Measurements from ENCODE around the gene PIK3R3.
"Not testable (repeated sequence)": the region's sequence is repeated elsewhere in the genome, so short reads cannot be mapped to it uniquely, and the experiment has no call there.

The PIK3R3 gene

DNA sequence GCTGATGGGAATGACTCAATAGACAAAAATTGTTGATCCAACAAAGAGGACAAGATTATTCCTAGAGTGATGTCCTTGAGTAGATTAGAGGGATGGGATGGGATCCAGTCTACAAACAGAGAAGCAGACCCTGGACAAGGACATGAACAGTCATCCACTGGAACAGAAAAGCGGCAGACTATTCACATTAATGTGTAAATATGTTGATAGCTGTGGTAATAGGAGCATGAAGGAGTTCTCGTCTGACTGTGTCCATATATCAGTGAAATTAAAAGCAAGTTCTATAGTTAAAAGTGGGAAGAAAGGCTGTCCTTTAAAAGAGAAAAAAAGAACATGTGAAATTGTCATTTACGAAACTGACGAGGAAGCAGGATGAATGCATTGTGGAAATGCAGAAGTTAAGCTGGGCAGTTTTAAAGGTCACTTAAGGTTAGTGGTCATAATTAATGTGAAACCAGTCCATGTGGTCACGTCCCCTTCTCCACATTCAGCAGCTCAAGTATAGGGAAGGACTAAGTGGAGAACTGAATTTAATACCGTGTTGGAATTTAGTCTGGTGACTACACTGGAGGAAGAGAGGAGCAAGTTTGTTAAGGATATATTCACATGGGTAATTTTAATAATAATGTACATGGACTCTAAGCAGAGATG lies 62.1 kb downstream of the PIK3R3 start:
- H3K4me1 ChIP-seq (ENCODE audit: control insufficient read depth in 2 of 2, insufficient read depth in 2 of 2, low read length in 2 of 2), result no peaks in the 10 kb centered on the region
- H3K36me3 ChIP-seq (ENCODE audit: control insufficient read depth in 2 of 2, insufficient read depth in 2 of 2, low read length in 2 of 2), result no peaks in the 10 kb centered on the region
- no peak overlapping the region for H3K27ac ChIP-seq (ENCODE audit: low read depth in 2 of 2, low read length in 2 of 2)
- H3K27me3 ChIP-seq (ENCODE audit: control insufficient read depth in 2 of 2, insufficient read depth in 2 of 2, low read length in 2 of 2), result no peaks in the 10 kb centered on the region
- H3K9ac ChIP-seq (ENCODE audit: low read depth in 1 of 2, low read length in 2 of 2), result no peak overlapping the region
- H3K4me3 ChIP-seq (ENCODE audit: low read length in 2 of 2), result no peak overlapping the region
- no peaks in the 10 kb centered on the region for H3K9me3 ChIP-seq (ENCODE audit: control insufficient read depth in 2 of 2, low read length in 2 of 2)

DNA sequence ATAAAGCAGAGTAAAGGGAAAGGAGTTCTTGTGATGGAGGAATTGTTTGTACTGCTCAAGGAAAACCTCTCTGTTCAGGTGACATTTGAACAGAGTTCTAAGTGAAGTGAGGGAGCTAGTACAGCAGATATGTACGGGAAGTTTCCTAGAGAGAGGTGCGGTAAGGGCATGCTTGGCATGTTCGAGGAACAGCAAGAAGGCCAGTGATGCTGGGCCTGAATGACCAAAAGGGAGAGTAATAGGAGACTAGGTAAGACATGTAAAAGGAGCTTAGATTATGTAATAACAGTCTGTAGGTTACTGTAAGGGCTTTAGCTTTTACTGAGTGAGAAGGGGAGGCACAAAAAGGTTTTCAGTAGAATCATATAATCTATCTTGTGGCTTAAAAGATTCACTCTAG lies 63.9 kb downstream of the PIK3R3 start:
- no peaks in the 10 kb centered on the region for H3K27me3 ChIP-seq (ENCODE audit: control insufficient read depth in 2 of 2, insufficient read depth in 2 of 2, low read length in 2 of 2)
- H3K27ac ChIP-seq (ENCODE audit: low read depth in 2 of 2, low read length in 2 of 2), result no peak overlapping the region
- no peaks in the 10 kb centered on the region for H3K9me3 ChIP-seq (ENCODE audit: control insufficient read depth in 2 of 2, low read length in 2 of 2)
- H3K4me3 ChIP-seq (ENCODE audit: low read length in 2 of 2), result no peak overlapping the region
- H3K36me3 ChIP-seq (ENCODE audit: control insufficient read depth in 2 of 2, insufficient read depth in 2 of 2, low read length in 2 of 2), result no peaks in the 10 kb centered on the region
- no peaks in the 10 kb centered on the region for H3K4me1 ChIP-seq (ENCODE audit: control insufficient read depth in 2 of 2, insufficient read depth in 2 of 2, low read length in 2 of 2)
- no peak overlapping the region for H3K9ac ChIP-seq (ENCODE audit: low read depth in 1 of 2, low read length in 2 of 2)

DNA sequence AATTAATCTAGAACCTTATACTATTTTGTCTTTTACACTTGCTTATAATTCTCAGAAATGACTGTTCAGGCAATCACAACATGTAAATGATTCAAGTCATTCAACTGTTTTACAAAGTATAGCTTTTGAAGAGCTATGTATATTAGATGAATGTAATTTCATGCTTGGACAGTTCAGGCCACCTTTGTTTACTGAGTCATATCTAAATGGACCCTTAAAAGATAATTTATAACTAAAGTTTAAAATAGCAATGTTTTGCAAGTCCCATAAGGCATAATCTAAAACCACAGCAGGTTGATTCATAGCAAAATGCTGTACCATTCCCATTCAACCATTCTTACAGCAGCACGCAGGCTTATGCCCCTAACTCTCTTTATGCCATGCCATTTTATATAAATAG lies 64.8 kb downstream of the PIK3R3 start:
- H3K9me3 ChIP-seq (ENCODE audit: control insufficient read depth in 2 of 2, low read length in 2 of 2), result no peaks in the 10 kb centered on the region
- no peak overlapping the region for H3K27ac ChIP-seq (ENCODE audit: low read depth in 2 of 2, low read length in 2 of 2)
- H3K4me3 ChIP-seq (ENCODE audit: low read length in 2 of 2), result no peak overlapping the region
- no peak overlapping the region for H3K9ac ChIP-seq (ENCODE audit: low read depth in 1 of 2, low read length in 2 of 2)
- no peaks in the 10 kb centered on the region for H3K27me3 ChIP-seq (ENCODE audit: control insufficient read depth in 2 of 2, insufficient read depth in 2 of 2, low read length in 2 of 2)
- H3K36me3 ChIP-seq (ENCODE audit: control insufficient read depth in 2 of 2, insufficient read depth in 2 of 2, low read length in 2 of 2), result no peaks in the 10 kb centered on the region
- no peaks in the 10 kb centered on the region for H3K4me1 ChIP-seq (ENCODE audit: control insufficient read depth in 2 of 2, insufficient read depth in 2 of 2, low read length in 2 of 2)

DNA sequence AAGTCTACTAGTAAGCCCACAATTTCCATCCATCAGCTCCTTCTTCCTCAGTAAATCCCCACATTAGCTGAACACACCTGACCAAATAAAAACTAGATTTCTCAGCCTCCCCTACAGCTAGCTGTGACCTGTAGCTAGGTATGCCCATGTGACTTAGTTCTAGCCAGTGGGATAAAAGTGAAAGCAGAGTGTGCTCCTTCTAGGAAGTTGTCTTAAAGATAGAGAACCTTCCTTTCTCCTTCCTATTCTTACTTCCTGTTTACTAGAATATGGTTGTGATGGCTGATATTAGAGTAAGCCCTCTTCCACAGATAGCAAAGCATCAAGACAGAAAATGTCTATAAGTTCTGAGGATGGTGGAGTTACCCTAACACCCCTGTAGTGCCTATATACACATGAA lies 67.0 kb downstream of the PIK3R3 start:
- H3K27ac ChIP-seq (ENCODE audit: low read depth in 2 of 2, low read length in 2 of 2), result no peak overlapping the region
- no peaks in the 10 kb centered on the region for H3K9me3 ChIP-seq (ENCODE audit: control insufficient read depth in 2 of 2, low read length in 2 of 2)
- H3K9ac ChIP-seq (ENCODE audit: low read depth in 1 of 2, low read length in 2 of 2), result no peak overlapping the region
- H3K4me1 ChIP-seq (ENCODE audit: control insufficient read depth in 2 of 2, insufficient read depth in 2 of 2, low read length in 2 of 2), result no peaks in the 10 kb centered on the region
- H3K27me3 ChIP-seq (ENCODE audit: control insufficient read depth in 2 of 2, insufficient read depth in 2 of 2, low read length in 2 of 2), result no peaks in the 10 kb centered on the region
- H3K36me3 ChIP-seq (ENCODE audit: control insufficient read depth in 2 of 2, insufficient read depth in 2 of 2, low read length in 2 of 2), result no peaks in the 10 kb centered on the region
- H3K4me3 ChIP-seq (ENCODE audit: low read length in 2 of 2), result no peak overlapping the region

DNA sequence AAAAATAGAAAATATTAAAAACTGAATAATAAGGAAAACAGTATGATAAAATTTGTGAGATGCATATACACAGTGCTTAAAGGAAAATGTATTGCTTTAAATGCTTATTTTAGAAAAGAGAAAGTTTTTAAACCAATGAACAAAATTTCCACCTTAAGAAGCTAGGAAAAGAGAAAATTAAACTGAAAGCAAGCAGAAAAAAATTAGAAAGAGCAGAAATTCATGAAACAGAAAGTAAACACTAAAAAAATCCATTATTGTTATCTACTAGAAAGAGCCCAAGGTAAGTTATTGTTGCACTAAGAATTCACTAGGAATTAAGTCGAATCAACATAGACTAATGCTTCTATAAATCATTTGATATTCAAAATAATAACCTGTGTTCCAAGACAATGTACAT lies 67.7 kb downstream of the PIK3R3 start:
- no peak overlapping the region for H3K4me3 ChIP-seq (ENCODE audit: low read length in 2 of 2)
- no peaks in the 10 kb centered on the region for H3K27me3 ChIP-seq (ENCODE audit: control insufficient read depth in 2 of 2, insufficient read depth in 2 of 2, low read length in 2 of 2)
- H3K27ac ChIP-seq (ENCODE audit: low read depth in 2 of 2, low read length in 2 of 2), result no peak overlapping the region
- H3K9me3 ChIP-seq (ENCODE audit: control insufficient read depth in 2 of 2, low read length in 2 of 2), result no peaks in the 10 kb centered on the region
- H3K36me3 ChIP-seq (ENCODE audit: control insufficient read depth in 2 of 2, insufficient read depth in 2 of 2, low read length in 2 of 2), result no peaks in the 10 kb centered on the region
- H3K9ac ChIP-seq (ENCODE audit: low read depth in 1 of 2, low read length in 2 of 2), result no peak overlapping the region
- no peaks in the 10 kb centered on the region for H3K4me1 ChIP-seq (ENCODE audit: control insufficient read depth in 2 of 2, insufficient read depth in 2 of 2, low read length in 2 of 2)

DNA sequence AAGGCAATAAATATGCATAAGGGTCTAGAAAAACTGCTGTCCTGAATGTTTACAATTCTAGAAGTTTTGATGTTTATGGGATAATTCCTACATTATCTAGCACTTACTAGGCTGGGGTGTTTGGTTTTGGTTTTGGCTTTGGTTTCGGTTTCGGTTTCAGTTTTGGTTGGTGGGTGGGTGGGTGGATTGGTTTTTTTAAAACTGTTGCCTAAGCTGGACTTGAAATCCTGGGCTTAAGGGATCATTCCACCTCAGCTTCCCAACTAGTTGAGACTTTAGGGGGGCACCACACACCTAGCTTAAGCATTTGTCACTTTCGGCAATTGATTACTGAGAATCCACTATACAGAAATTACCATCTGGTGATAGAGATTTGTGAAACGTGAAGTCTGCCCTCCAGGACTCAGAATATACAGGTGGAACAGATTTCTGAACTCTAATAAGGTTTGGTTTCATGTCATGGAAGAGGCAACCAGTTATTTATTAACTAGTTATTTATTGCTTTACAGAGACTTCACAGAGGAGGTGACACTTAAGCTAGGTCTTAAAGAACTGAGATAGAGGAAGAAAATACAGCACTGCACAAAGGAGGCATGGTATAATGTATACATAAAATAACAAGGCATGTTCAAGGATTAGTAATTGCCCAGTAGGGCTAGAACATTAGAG lies 69.6 kb downstream of the PIK3R3 start:
- Histone ChIP-seq H3K4me3 (ENCODE audit: low read length in 2 of 2) (no peak overlapping the region), H3K27me3 (ENCODE audit: control insufficient read depth in 2 of 2, insufficient read depth in 2 of 2, low read length in 2 of 2) (no peaks in the 10 kb centered on the region), H3K4me1 (ENCODE audit: control insufficient read depth in 2 of 2, insufficient read depth in 2 of 2, low read length in 2 of 2) (no peaks in the 10 kb centered on the region), H3K9me3 (ENCODE audit: control insufficient read depth in 2 of 2, low read length in 2 of 2) (no peaks in the 10 kb centered on the region), H3K9ac (ENCODE audit: low read depth in 1 of 2, low read length in 2 of 2) (no peak overlapping the region), H3K27ac (ENCODE audit: low read depth in 2 of 2, low read length in 2 of 2) (no peak overlapping the region), H3K36me3 (ENCODE audit: control insufficient read depth in 2 of 2, insufficient read depth in 2 of 2, low read length in 2 of 2) (no peaks in the 10 kb centered on the region)

DNA sequence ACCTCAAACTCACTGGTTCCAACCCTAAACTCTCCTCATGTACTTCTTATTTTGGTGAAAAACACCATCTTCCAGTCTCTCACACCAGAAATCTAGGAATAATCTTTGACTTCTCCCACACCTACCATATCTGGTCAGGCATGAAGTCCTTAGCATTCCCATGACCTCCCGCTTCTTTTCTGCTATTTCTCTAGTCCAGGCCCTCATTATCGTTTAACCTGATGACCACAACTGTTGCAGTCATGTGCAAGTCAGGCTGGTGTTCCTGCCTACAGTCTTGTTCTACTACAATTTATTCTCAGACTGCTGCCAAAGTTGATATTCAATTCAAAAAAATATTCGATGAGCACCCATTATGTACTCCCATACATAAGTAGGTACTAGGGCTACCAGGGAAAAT lies 71.3 kb downstream of the PIK3R3 start:
- Histone ChIP-seq H3K4me3 (ENCODE audit: low read length in 2 of 2) (no peak overlapping the region), H3K27ac (ENCODE audit: low read depth in 2 of 2, low read length in 2 of 2) (no peak overlapping the region), H3K9ac (ENCODE audit: low read depth in 1 of 2, low read length in 2 of 2) (no peak overlapping the region), H3K9me3 (ENCODE audit: control insufficient read depth in 2 of 2, low read length in 2 of 2) (no peaks in the 10 kb centered on the region), H3K36me3 (ENCODE audit: control insufficient read depth in 2 of 2, insufficient read depth in 2 of 2, low read length in 2 of 2) (no peaks in the 10 kb centered on the region), H3K27me3 (ENCODE audit: control insufficient read depth in 2 of 2, insufficient read depth in 2 of 2, low read length in 2 of 2) (no peaks in the 10 kb centered on the region), H3K4me1 (ENCODE audit: control insufficient read depth in 2 of 2, insufficient read depth in 2 of 2, low read length in 2 of 2) (no peaks in the 10 kb centered on the region)

DNA sequence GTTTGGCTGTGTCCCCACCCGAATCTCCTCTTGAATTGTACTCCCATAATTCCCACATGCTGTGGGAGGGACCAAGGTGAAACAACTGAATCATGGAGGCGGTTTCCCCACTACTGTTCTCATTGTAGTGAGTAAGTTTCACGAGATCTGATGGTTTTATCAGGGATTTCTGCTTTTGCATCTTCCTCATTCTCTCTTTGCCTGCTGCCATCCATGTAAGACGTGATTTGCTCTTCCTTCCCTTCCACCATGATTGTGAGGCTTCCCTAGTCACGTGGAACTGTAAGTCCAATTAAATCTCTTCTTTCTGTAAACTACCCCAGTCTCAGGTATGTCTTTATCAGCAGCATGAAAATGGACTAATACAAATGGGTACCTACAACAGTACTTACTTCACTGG lies 73.5 kb downstream of the PIK3R3 start:
- Histone ChIP-seq H3K27ac (ENCODE audit: low read depth in 2 of 2, low read length in 2 of 2) (no peak overlapping the region), H3K4me1 (ENCODE audit: control insufficient read depth in 2 of 2, insufficient read depth in 2 of 2, low read length in 2 of 2) (peaks cover 0 to 1% of the 10 kb centered on the region in 2 donors), H3K36me3 (ENCODE audit: control insufficient read depth in 2 of 2, insufficient read depth in 2 of 2, low read length in 2 of 2) (no peaks in the 10 kb centered on the region)

DNA sequence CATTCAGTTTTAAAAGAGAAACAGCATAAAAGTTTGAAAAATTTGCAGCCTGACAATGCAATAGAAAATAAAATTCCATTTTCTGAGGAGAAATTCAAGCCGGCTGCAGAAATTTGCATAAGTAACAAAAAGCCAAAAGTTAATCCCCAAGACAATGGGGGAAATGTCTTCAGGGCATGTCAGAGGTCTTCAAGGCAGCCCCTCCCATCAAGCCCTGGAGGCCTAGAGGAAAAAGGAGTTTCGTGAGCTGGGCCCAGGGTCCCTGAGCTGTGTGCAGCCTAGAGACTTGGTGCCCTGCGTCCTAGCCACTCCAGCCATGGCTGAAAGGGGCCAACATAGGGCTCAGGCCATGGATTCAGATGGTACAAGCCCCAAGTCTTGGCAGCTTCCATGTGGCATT lies 74.6 kb downstream of the PIK3R3 start:
- H3K27me3 ChIP-seq (ENCODE audit: control insufficient read depth in 2 of 2, insufficient read depth in 2 of 2, low read length in 2 of 2), result no peaks in the 10 kb centered on the region

More for the DNA sequence above, 73.5 kb downstream of the PIK3R3 start:
- Histone ChIP-seq H3K27me3 (ENCODE audit: control insufficient read depth in 2 of 2, insufficient read depth in 2 of 2, low read length in 2 of 2) (no peaks in the 10 kb centered on the region), H3K9me3 (ENCODE audit: control insufficient read depth in 2 of 2, low read length in 2 of 2) (no peaks in the 10 kb centered on the region), H3K9ac (ENCODE audit: low read depth in 1 of 2, low read length in 2 of 2) (no peak overlapping the region), H3K4me3 (ENCODE audit: low read length in 2 of 2) (no peak overlapping the region)

DNA sequence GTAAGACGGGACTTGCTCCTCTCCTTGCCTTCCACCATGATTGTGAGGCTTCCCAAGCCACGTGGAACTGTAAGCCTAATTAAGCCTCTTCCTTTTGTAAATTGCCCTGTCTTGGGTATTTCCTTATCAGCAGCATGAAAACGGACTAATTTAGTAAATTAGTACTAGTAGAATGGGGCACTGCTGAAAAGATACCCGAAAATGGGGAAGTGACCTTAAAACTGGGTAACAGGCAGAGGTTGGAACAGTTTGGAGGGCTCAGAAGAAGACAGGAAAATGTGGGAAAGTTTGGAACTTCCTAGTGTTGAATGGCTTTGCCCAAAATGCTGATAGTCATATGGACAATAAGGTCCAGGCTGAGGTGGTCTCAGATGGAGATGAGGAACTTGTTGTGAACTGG lies 75.2 kb downstream of the PIK3R3 start:
- H3K9ac ChIP-seq (ENCODE audit: low read depth in 1 of 2, low read length in 2 of 2); H3K4me1 ChIP-seq (ENCODE audit: control insufficient read depth in 2 of 2, insufficient read depth in 2 of 2, low read length in 2 of 2); H3K4me3 ChIP-seq (ENCODE audit: low read length in 2 of 2); H3K36me3 ChIP-seq (ENCODE audit: control insufficient read depth in 2 of 2, insufficient read depth in 2 of 2, low read length in 2 of 2); H3K27me3 ChIP-seq (ENCODE audit: control insufficient read depth in 2 of 2, insufficient read depth in 2 of 2, low read length in 2 of 2); H3K27ac ChIP-seq (ENCODE audit: low read depth in 2 of 2, low read length in 2 of 2); H3K9me3 ChIP-seq (ENCODE audit: control insufficient read depth in 2 of 2, low read length in 2 of 2): not testable (repeated sequence)

More for the DNA sequence above, 74.6 kb downstream of the PIK3R3 start:
- H3K9me3 ChIP-seq (ENCODE audit: control insufficient read depth in 2 of 2, low read length in 2 of 2), result no peaks in the 10 kb centered on the region
- no peak overlapping the region for H3K4me3 ChIP-seq (ENCODE audit: low read length in 2 of 2)
- H3K27ac ChIP-seq (ENCODE audit: low read depth in 2 of 2, low read length in 2 of 2), result no peak overlapping the region
- peaks cover 0 to 3% of the 10 kb centered on the region in 2 donors for H3K4me1 ChIP-seq (ENCODE audit: control insufficient read depth in 2 of 2, insufficient read depth in 2 of 2, low read length in 2 of 2)
- no peak overlapping the region for H3K9ac ChIP-seq (ENCODE audit: low read depth in 1 of 2, low read length in 2 of 2)
- no peaks in the 10 kb centered on the region for H3K36me3 ChIP-seq (ENCODE audit: control insufficient read depth in 2 of 2, insufficient read depth in 2 of 2, low read length in 2 of 2)
